Lower leg skin (tissue), 4 donors: ENCODE data around the gene FNDC3B. TPM values are rescaled to one million over a fixed set of nuclear protein-coding genes. Genes with fewer than 3 reads are reported as not detected.

Source experiments
- DNase-seq, 2 donors: peaks; one replicate each; pipeline ENCODE4 v3.0.0-alpha.2; 2019; ENCODE audit warnings: low spot score in 2 of 2
- H3K4me3 ChIP-seq: fragments of 200-600 bp; sonication (generic); 2 replicates; pipeline ENCODE4 v1.5.1; 2017; ENCODE audit warnings: mild to moderate bottlenecking, low read depth; ENCODE audit not compliant: poor library complexity, severe bottlenecking
- POLR2A ChIP-seq, 2 donors: fragments of 450-650 bp; IDR thresholded peaks; one replicate each; pipeline ENCODE4 v1.6.1; 2016 to 2017; ENCODE audit warnings: antibody characterized with exemption in 2 of 2, mild to moderate bottlenecking in 1 of 2, moderate library complexity in 1 of 2
- WGBS, 2 donors: methylation state at CpG; one replicate each; pipeline ENCODE4 v1.1.5; 2018; 5-methylcytosine and 5-hydroxymethylcytosine counted together
- intact Hi-C: fragments of 100-400 bp; cut with DNase I; formaldehyde crosslinking; loops from one replicate; pipeline ENCODE4 v1.15.0; 2023; ENCODE audit warnings: low total_unique reads
- total RNA-seq, 4 donors: library from RNA; depleted of rRNA; stranded (reverse); fragments of >200 nt; gene quantifications; one replicate each; pipeline ENCODE4 v1.1.0, GENCODE V29; 2016
- TF ChIP-seq, protein P1 (sequence below), 3 donors: fragments of 450-650 bp; IDR thresholded peaks; one replicate each; pipeline ENCODE4 v1.5.1; 2016; ENCODE audit warnings: antibody characterized with exemption in 3 of 3, mild to moderate bottlenecking in 3 of 3, moderate library complexity in 2 of 3

The FNDC3B gene
- total RNA-seq, 4 donors from 2014 or later, result 22.9 to 39.3 (median 23.2) TPM

DNA sequence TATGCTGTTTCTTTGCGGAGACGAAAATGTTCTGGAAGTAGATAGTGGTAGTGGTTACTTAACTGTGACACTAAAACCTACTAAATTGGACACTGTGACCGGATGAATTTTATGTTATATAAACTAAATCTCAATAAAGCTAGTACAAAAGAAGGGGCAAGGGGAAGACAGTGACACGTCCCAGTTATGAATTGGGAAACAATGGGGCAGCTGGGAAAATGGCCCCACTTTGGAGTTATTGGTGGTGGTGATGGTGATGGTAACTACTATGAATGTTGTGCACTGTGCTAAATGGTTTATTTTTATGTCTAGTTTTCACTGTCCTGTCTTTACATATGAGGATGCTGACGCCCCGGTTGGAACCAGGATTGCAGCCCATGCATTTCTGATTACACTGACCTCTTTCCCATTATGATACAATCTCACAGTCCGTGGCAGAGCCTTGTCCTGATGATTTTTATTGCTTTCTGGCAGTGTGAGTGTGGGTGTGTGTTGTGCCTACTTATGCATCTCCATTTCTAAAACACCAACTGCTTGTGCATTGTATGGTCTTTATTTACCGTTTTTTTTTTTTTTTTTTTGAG is 192.0 kb downstream of the FNDC3B start:
- WGBS, 2 donors, result 85 to 94% methylated on average over 8 of the region's 8 CpGs

DNA sequence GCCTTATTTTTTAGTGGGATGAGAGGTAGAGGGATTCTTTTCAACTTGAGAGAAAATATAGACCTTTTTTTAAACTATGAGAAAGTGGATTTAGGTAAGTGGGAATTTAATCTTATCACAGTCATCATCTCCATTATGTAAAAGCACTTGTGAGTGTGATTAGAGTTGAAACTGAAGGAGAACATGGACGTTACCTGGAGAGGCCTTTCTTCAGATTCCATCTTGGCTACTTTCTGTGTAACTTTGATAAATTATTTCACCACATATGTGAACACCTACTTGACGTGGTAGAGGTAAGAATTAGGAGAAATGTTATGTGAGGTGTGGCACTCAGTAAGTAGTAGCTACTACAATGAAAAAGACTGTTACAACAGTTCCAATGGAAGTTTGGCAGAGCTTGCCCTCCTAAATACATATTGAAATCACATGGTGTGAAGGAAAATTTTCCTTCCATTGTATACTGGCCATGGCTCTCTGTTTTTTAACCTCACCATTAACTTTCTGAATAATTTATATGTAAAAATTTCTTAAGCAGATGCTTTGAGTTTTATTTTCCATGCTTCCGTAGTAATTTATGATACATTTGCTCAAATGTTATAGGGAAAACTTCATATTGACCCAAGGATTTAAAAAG is 193.3 kb downstream of the FNDC3B start:
- intact Hi-C loops, result no loop called here
- no peak for TF ChIP-seq POLR2A (IDR thresholded peaks at IDR 0.05)
- TF ChIP-seq, protein P1, sequence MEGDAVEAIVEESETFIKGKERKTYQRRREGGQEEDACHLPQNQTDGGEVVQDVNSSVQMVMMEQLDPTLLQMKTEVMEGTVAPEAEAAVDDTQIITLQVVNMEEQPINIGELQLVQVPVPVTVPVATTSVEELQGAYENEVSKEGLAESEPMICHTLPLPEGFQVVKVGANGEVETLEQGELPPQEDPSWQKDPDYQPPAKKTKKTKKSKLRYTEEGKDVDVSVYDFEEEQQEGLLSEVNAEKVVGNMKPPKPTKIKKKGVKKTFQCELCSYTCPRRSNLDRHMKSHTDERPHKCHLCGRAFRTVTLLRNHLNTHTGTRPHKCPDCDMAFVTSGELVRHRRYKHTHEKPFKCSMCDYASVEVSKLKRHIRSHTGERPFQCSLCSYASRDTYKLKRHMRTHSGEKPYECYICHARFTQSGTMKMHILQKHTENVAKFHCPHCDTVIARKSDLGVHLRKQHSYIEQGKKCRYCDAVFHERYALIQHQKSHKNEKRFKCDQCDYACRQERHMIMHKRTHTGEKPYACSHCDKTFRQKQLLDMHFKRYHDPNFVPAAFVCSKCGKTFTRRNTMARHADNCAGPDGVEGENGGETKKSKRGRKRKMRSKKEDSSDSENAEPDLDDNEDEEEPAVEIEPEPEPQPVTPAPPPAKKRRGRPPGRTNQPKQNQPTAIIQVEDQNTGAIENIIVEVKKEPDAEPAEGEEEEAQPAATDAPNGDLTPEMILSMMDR (IDR thresholded peaks at IDR 0.05), result no peak
- no peak overlapping the region for H3K4me3 ChIP-seq
- 70 to 84% methylated on average over 3 of the region's 3 CpGs for WGBS, 2 donors
- DNase-seq, result no peak

More for the DNA sequence above, 192.0 kb downstream of the FNDC3B start:
- no peak overlapping the region for H3K4me3 ChIP-seq
- intact Hi-C loops, result no loop called here
- TF ChIP-seq POLR2A (IDR thresholded peaks at IDR 0.05), result no peak
- TF ChIP-seq, protein P1 (IDR thresholded peaks at IDR 0.05), result no peak
- no peak for DNase-seq

DNA sequence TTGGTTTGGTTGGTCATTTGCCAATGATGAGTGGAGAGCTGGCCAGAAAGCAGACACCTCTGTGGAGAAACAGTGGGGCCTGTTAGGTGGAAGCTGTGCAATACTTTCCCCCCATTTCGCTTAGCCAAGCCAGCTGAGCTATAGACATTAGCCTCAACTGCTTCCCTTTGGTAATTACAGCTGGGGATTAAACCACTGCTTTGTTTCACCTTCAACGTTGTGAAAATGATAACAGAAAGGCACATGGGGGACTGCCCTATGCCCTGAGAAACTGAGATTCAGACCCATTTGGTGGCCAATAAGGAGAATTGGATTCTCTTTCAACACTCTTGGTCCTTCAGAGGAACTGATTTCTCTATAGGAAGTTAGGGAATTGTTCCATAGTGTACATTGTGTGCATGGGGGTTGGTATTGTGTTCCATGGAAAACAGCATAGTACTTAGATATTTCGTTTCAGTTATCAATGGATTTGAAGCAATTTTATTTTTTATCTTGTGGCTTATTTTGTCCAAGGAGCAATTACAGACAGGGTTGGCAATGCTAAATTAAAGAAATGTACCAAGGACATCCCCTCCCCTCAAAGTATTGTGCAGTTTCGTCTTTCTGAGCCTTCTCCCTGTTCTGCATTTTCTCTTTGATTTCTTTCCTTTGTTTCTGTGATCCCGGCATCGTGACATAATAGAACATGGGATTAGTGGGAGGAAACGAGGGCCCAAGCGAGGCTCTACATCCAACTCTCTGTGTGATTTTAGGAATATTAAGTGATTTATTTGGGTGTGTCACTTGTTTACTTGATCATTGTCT is 194.3 kb downstream of the FNDC3B start:
- WGBS, 2 donors, result 84 to 87% methylated on average over 8 of the region's 8 CpGs
- DNase-seq, result no peak
- TF ChIP-seq POLR2A (IDR thresholded peaks at IDR 0.05), result no peak
- TF ChIP-seq, protein P1 (IDR thresholded peaks at IDR 0.05), result no peak
- intact Hi-C loops, result no loop called here
- H3K4me3 ChIP-seq, result no peak overlapping the region

DNA sequence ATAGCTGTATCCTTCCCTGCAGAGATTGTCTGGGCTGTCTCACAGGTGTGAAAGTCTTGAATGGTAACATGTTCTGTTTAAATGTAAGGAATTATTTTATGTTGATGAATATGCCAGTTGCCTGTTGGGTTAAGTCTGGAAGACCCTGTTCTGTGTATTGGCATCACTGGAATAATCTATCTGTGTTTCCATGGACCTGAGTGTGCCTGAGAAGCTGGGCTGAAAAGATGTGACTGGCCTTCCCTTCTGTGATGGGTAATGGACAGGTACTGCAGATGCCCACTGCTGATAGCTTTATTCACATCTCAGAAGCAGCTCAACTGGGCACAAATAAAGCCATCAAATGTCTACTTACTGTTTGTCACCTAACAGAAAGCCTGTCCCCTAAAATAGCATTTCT is 196.3 kb downstream of the FNDC3B start:
- no peak overlapping the region for H3K4me3 ChIP-seq
- TF ChIP-seq, protein P1 (IDR thresholded peaks at IDR 0.05), result no peak
- no peak for TF ChIP-seq POLR2A (IDR thresholded peaks at IDR 0.05)
- no peak for DNase-seq
- intact Hi-C loops, result no loop called here

DNA sequence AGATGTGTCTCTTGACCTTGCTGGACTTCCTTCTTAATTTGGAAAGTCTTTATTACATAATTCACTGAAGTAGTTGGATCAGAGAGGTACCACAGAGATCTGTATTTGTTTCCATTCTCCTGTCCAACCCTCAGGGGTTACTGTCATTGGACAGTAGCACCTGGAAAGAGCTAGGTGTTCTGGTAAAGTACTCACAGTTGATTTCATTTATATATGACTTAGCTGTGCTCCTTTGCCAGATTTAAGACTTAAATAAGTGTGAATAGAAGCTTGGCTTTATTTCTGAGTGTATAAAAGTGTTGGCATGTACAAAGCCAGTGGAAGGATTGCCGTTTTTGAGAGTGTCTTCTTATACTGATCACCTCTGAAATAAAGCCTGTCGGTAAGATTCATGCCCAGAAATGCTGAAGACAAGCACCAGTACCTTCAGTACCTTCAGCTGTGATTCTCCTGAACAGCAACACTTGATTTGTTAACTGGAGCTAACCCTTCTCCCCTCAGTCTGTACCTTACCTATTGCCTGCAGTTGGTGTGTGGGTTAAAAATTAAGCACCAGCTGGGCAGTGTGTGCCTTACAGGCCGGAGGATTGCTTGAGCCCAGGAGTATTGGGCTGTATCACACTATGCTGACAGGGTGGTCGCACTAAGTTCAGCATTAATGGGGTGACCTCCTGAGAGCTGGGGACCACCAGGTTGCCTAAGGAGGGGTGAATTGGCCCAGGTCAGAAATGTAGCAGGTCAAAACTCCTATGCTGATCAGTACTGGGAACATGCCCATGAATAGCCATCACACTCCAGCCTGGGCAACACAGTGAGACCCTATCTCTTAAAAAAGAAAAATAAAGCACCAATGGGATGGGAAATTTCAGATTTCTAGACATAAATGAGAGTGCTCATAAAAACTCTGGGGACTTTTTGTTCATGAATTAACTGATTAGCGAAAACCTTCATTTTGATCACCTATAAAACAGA is 197.7 kb downstream of the FNDC3B start:
- no peak for DNase-seq
- H3K4me3 ChIP-seq, result no peak overlapping the region
- no peak for TF ChIP-seq POLR2A (IDR thresholded peaks at IDR 0.05)
- TF ChIP-seq, protein P1 (IDR thresholded peaks at IDR 0.05), result no peak
- intact Hi-C loops, result no loop called here
- WGBS, 2 donors, result 79 to 83% methylated on average over 5 of the region's 5 CpGs
